HG03457 (cell line): ENCODE results near the gene NSUN2.

Experiments used
- ATAC-seq: cut with Tn5 transposase; IDR thresholded peaks from one replicate; pipeline ENCODE4 v1.9.1; 2021; ENCODE audit warnings: moderate number of reproducible peaks; ENCODE audit not compliant: unreplicated experiment

NSUN2 gene

GRCh38 chr5:6567068-6567467 is 65.8 kb downstream of the NSUN2 start:
- no peak for ATAC-seq

GRCh38 chr5:6565492-6565891 is 67.4 kb downstream of the NSUN2 start:
- ATAC-seq, result no peak

GRCh38 chr5:6557807-6558575 is 74.9 kb downstream of the NSUN2 start:
- ATAC-seq, result no peak

GRCh38 chr5:6556802-6557102 is 76.1 kb downstream of the NSUN2 start:
- no peak for ATAC-seq

- no peak for ATAC-seq
Observed at GRCh38 chr5:6556089-6556801, 76.6 kb downstream of the NSUN2 start.

- ATAC-seq, result no peak
Observed at GRCh38 chr5:6554812-6555211, 78.0 kb downstream of the NSUN2 start.

- no peak for ATAC-seq
Observed at GRCh38 chr5:6553972-6554371, 78.9 kb downstream of the NSUN2 start.

- no peak for ATAC-seq
Observed at GRCh38 chr5:6552612-6553011, 80.2 kb downstream of the NSUN2 start.

GRCh38 chr5:6551955-6552313 is 80.9 kb downstream of the NSUN2 start:
- ATAC-seq, result no peak

GRCh38 chr5:6551287-6551954 is 81.4 kb downstream of the NSUN2 start:
- ATAC-seq, result no peak

GRCh38 chr5:6550628-6551027 is 82.2 kb downstream of the NSUN2 start:
- no peak for ATAC-seq
